ENCODE measurements around the gene NXPH1. TPM values are rescaled to one million over a fixed set of nuclear protein-coding genes. Genes with fewer than 3 reads are reported as not detected.

NXPH1 gene
- polyA plus RNA-seq, 1 donor (not counting 4 experiments of a cell fraction or from before 2014, with no cell fraction given) = not detected

- DNase-seq (ENCODE audit: low read depth, low spot score) (no peak), FAIRE-seq (no peak)
- Histone ChIP-seq H3K9ac (ENCODE audit: control insufficient read depth, extremely low read depth, insufficient read depth, low read length) (no peak overlapping the region), H3K4me2 (ENCODE audit: control insufficient read depth, extremely low read depth, insufficient read depth, low read depth, low read length) (no peak overlapping the region), H3K79me2 (ENCODE audit: control insufficient read depth, insufficient read depth, low read length) (no peaks in the 10 kb centered on the region), H3K9me3 (ENCODE audit: control insufficient read depth, low read depth, low read length) (no peaks in the 10 kb centered on the region), H3K4me3 (ENCODE audit: control insufficient read depth in 2 of 3, extremely low read depth in 1 of 3, insufficient read depth in 2 of 3, low read depth in 1 of 3, low read length in 3 of 3) (no peak overlapping the region), H2AFZ (ENCODE audit: control insufficient read depth, low read length) (no peak overlapping the region), H3K36me3 (ENCODE audit: control insufficient read depth in 2 of 2, extremely low read depth in 1 of 2, insufficient read depth in 2 of 2, low read length in 2 of 2) (no peaks in the 10 kb centered on the region), H3K4me1 (ENCODE audit: control insufficient read depth, extremely low read depth, insufficient read depth, low read length) (no peaks in the 10 kb centered on the region), H3K9me1 (ENCODE audit: control insufficient read depth, extremely low read depth, insufficient read depth, low read length) (no peaks in the 10 kb centered on the region), H3K27ac (ENCODE audit: control insufficient read depth, insufficient read depth, low read length) (no peak overlapping the region), H3K27me3 (ENCODE audit: control insufficient read depth, extremely low read depth, insufficient read depth, low read length) (no peaks in the 10 kb centered on the region), H4K20me1 (ENCODE audit: control insufficient read depth, extremely low read depth, insufficient read depth, low read length) (no peaks in the 10 kb centered on the region)
- TF ChIP-seq CTCF (optimal IDR thresholded peaks at IDR 0.05 in 1 of 3, IDR thresholded peaks at IDR 0.05 in 1 of 3, conservative IDR thresholded peaks at IDR 0.05 in 1 of 3; ENCODE audit: extremely low read depth in 1 of 3, insufficient read depth in 2 of 3, low read length in 3 of 3) = no peak
- no peak for TF ChIP-seq EZH2 (IDR thresholded peaks at IDR 0.05; ENCODE audit: low read length)
- dilution Hi-C loops (cut with MboI; ENCODE audit: extremely low pct_ligation_motif_present, low sequenced_read_pairs) = no loop called here
These were observed 329.4 kb downstream of the NXPH1 start for GRCh38 chr7:8762803-8763202.

- Histone ChIP-seq H3K27ac (ENCODE audit: control insufficient read depth, insufficient read depth, low read length) (no peak overlapping the region), H3K79me2 (ENCODE audit: control insufficient read depth, insufficient read depth, low read length) (no peaks in the 10 kb centered on the region), H3K4me2 (ENCODE audit: control insufficient read depth, extremely low read depth, insufficient read depth, low read depth, low read length) (no peak overlapping the region), H3K9me3 (ENCODE audit: control insufficient read depth, low read depth, low read length) (no peaks in the 10 kb centered on the region), H3K9ac (ENCODE audit: control insufficient read depth, extremely low read depth, insufficient read depth, low read length) (no peak overlapping the region), H3K4me3 (ENCODE audit: control insufficient read depth in 2 of 3, extremely low read depth in 1 of 3, insufficient read depth in 2 of 3, low read depth in 1 of 3, low read length in 3 of 3) (no peak overlapping the region), H3K9me1 (ENCODE audit: control insufficient read depth, extremely low read depth, insufficient read depth, low read length) (no peaks in the 10 kb centered on the region), H2AFZ (ENCODE audit: control insufficient read depth, low read length) (no peak overlapping the region), H3K27me3 (ENCODE audit: control insufficient read depth, extremely low read depth, insufficient read depth, low read length) (no peaks in the 10 kb centered on the region), H3K36me3 (ENCODE audit: control insufficient read depth in 2 of 2, extremely low read depth in 1 of 2, insufficient read depth in 2 of 2, low read length in 2 of 2) (no peaks in the 10 kb centered on the region), H4K20me1 (ENCODE audit: control insufficient read depth, extremely low read depth, insufficient read depth, low read length) (no peaks in the 10 kb centered on the region), H3K4me1 (ENCODE audit: control insufficient read depth, extremely low read depth, insufficient read depth, low read length) (no peaks in the 10 kb centered on the region)
- no peak for FAIRE-seq
- DNase-seq (ENCODE audit: low read depth, low spot score) = no peak
- dilution Hi-C loops (cut with MboI; ENCODE audit: extremely low pct_ligation_motif_present, low sequenced_read_pairs) = no loop called here
- TF ChIP-seq EZH2 (IDR thresholded peaks at IDR 0.05; ENCODE audit: low read length) = no peak
- no peak for TF ChIP-seq CTCF (optimal IDR thresholded peaks at IDR 0.05 in 1 of 3, IDR thresholded peaks at IDR 0.05 in 1 of 3, conservative IDR thresholded peaks at IDR 0.05 in 1 of 3; ENCODE audit: extremely low read depth in 1 of 3, insufficient read depth in 2 of 3, low read length in 3 of 3)
These were observed 332.0 kb downstream of the NXPH1 start for GRCh38 chr7:8765374-8765773.

Measured in keratinocyte (primary cell).